A673 (cell line): ENCODE results near the gene COL4A2.

Source experiments
- CTCF ChIP-seq: fragments of 300-800, 200-600 bp; sonication (generic); conservative IDR thresholded peaks from 2 replicates; pipeline ENCODE4 v1.5.1; 2017; ENCODE audit warnings: low read depth, mild to moderate bottlenecking, antibody characterized with exemption, low read length, moderate library complexity, mixed read lengths
- EZH2 ChIP-seq: fragments of 200-600 bp; sonication (generic); IDR thresholded peaks from 2 replicates; pipeline ENCODE4 v1.6.1; 2017; ENCODE audit warnings: borderline replicate concordance, low read depth, mild to moderate bottlenecking, mixed read lengths, antibody characterized with exemption, low read length; ENCODE audit not compliant: poor library complexity, severe bottlenecking

GRCh38 chr13:110343241-110343865 is 36.3 kb downstream of the COL4A2 start:
- TF ChIP-seq CTCF (no peak), EZH2 (no peak)
